ENCODE measurements around the gene NUP205. TPM values are rescaled to one million over a fixed set of nuclear protein-coding genes. Genes with fewer than 3 reads are reported as not detected.

NUP205 gene, protein sequence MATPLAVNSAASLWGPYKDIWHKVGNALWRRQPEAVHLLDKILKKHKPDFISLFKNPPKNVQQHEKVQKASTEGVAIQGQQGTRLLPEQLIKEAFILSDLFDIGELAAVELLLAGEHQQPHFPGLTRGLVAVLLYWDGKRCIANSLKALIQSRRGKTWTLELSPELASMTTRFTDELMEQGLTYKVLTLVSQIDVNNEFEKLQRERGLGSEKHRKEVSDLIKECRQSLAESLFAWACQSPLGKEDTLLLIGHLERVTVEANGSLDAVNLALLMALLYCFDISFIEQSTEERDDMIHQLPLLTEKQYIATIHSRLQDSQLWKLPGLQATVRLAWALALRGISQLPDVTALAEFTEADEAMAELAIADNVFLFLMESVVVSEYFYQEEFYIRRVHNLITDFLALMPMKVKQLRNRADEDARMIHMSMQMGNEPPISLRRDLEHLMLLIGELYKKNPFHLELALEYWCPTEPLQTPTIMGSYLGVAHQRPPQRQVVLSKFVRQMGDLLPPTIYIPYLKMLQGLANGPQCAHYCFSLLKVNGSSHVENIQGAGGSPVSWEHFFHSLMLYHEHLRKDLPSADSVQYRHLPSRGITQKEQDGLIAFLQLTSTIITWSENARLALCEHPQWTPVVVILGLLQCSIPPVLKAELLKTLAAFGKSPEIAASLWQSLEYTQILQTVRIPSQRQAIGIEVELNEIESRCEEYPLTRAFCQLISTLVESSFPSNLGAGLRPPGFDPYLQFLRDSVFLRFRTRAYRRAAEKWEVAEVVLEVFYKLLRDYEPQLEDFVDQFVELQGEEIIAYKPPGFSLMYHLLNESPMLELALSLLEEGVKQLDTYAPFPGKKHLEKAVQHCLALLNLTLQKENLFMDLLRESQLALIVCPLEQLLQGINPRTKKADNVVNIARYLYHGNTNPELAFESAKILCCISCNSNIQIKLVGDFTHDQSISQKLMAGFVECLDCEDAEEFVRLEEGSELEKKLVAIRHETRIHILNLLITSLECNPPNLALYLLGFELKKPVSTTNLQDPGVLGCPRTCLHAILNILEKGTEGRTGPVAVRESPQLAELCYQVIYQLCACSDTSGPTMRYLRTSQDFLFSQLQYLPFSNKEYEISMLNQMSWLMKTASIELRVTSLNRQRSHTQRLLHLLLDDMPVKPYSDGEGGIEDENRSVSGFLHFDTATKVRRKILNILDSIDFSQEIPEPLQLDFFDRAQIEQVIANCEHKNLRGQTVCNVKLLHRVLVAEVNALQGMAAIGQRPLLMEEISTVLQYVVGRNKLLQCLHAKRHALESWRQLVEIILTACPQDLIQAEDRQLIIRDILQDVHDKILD (N-terminal part only)
- total RNA-seq = 44.1 and 52.1 TPM in 2 replicates

DNA sequence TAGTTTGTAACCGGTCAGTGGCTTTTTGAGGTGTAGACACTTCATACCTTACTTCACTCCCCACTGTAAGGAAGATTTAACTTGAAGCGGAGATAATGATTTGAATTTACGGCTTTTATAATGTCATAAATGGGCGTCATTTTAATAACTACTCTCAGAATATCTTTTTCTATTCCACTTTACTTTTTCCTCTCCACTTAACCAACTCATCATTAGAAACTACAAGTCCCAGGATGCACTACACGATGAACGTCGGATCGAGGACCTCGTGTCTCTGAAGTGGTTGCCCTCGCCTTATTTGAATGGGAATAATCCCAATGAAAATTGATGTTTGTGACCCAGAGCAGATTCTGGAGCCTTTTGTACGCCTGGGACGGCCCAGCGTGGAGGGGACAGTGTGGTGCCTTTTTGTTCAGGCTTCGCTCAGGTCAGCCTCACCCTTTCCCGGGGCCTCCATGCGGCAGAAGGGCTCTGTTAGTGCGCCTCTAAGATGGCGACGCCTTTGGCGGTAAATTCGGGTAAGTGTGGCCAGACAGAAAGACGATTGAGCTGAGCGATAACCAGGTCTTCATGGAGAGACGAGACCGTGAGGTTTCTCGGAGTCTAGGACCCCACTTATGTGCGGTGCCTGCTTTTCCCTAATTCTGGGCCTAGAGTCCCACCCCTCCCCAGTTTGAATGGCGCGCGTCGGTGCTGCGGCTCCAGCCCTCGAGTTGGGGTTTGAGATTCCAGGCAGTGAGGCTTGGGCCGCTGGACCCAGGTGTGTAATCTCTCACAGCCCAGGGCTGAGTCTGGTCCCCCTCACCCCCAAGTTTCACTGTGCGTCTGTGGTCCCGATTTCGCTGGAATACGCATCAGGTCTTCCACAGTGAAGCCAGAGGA lies at the start of gene NUP205:
Gene NUP205, plus strand, starts transcription at position 463 of the 882 bp plus-strand sequence. Its CDS starts 28 bp downstream, at position 491.
- DNase-seq (ENCODE audit: extremely low read depth, low read depth, low spot score) = peak; percentile 82

DNA sequence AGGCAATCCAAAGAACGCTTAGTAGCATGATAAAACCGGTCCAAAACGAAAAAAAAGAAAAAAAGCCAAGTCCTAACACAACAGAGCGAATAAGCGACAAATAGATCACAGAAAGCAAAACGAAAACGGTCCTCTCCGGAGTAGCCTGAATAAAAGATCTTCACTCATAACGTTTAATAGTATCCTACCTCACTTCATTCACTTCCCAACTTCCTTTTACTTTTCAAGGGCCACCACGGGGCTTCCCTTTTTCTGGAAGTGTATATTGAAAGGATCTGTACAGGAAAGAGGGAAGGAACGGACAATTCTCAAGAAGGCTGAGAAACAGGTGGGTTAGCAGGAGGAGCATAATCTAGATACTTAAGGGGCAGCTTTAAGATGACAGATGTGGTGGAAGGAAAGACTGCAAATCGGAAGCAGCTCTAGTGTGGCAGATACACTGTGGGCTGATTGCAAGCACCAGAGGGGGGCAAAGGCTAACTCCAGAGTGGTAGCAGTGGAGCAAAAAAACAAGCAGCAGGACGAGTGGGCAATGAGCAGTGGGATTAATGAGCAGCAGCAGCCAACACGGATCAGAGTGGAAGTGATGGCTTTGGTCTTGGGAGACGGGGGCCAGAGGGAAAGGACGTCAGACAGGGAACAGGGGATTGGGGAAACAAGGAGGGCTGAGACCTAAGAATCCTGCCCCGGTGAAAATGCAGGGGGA lies 48.7 kb upstream of the NUP205 start:
- DNase-seq (ENCODE audit: extremely low read depth, low read depth, low spot score) = no peak

DNA sequence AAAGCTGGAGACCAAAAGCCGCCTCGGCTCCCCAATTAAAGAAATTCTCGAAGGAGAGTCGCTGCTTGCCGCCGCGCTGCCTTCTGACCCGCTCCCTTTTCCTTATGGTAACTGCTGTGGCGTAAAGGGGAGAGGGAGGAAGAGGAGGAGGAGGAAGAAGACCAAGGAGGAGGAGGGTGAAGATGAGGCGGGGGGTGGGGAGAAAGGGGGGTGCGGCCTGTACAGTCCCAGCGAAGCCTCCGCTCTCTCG lies 48.2 kb upstream of the NUP205 start:
- no peak for DNase-seq (ENCODE audit: extremely low read depth, low read depth, low spot score)

DNA sequence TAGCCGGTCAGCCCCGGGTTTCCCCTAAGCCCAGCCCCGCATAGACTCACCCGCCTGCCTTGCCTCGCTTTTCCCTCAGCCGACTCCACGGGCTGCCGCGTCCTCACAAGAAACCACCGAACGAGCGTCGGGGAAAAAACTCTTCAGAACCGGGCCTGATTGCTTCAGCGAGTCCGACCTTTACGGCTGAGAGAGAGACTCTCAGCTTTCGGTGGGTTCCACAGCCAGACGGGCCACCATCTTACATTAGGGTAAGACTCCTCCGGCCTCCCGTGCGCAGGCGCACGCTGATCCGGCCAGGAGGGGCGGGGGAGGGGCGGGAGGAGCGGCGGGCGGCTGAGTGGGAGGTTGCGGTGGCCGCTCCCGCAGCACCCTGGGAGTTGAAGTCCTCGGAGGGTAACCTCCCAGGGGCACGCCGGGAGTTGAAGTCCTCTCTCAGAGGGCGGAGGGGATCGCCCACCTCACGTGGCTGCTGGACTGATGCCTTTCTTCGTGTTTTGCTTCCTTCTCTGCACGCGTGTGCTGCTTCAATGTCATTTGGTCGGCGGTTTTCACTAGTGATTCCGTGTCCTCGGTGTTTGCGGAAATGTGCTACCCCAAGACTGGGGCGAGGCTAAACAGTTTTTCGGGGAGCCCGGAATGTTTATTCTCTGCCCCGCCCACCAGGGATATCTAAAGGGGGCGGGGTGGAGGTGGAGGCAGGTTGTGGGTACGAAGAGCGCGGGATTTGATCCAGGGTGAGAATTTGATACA lies 47.7 kb upstream of the NUP205 start, which contains the start of gene CNOT4:
Gene CNOT4, minus strand, starts transcription at position 264 of the 753 bp plus-strand sequence. CDS start 71,771 bp downstream, outside the sequence.
- peak; percentile 56 for DNase-seq (ENCODE audit: extremely low read depth, low read depth, low spot score)

DNA sequence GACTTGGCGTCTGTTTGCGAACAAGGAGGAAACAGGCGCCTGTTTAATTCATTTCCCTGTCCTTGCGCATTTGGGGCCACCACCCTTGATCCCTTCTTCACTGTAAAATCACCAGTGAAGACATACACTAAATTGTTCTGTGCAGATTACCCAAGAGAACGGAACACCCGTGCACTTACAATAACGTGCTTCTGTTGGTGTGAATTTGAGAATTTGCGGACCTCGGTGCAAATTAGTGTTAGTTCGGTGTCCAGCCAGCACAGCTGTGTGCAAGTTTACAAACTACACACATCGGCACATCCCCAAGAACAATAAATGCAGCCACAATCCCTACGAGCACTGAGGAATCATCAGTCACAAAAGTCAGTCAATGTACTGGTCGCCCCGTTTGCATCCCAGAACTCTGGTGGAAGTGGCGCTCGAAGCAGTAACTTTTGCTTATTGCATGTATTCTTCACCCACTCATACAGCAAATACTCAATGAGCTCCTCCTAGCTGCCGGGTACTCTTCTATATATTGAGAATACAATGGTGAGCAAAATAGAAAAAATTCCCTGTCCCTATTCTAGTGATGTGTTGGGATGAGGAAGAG lies 47.0 kb upstream of the NUP205 start:
- DNase-seq (ENCODE audit: extremely low read depth, low read depth, low spot score) = no peak

DNA sequence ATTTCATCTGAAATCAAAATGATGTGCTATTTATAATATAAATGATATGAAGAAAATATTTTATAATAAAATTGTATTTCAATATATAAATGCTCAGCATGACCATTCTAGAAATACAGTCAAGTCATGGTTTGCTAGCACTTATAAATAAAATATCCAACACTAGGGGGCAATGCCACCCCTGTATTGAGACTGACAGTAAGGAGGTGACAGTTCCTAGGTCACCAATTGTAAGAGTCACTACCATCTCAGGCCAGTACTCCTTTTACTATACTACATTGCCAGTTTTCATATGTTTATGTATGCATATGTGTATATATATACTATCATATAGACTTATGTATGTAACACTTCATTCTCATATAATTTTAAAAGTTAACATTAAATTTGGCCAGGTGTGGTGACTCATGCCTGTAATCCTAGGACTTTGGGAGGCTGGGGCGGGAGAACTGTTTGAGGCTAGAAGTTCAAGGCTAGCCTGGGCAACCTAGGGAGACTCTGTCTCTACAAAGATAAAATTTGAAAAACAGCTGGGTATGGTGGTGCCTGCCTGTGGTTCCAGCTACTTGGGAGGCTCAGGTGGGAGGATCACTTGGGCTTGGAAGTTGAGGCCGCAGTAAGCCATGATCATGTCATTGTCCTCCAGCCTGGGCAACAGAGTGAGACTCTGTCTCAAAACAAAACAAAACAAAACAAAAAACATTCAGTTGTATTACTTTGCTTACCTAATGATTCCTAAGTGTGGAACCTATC lies 45.4 kb upstream of the NUP205 start:
- DNase-seq (ENCODE audit: extremely low read depth, low read depth, low spot score) = no peak

DNA sequence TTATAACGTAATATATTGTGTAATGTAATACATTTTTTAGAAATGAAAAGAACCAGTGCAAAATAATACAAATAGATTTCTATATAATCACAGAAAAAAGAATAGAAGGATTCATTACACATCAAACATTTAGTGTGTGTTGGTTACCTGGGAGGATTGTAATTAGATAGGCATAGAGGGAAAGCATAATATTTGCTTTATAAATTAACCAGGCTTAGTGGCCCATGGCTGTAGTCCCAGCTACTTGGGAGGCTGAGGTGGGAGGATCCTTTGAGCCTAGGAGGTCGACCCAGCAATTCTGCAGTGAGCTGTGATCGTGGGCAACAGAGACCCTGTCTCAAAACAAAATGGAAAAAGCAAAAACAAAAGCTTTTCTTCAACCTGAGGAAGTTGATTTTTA lies 42.9 kb upstream of the NUP205 start:
- no peak for DNase-seq (ENCODE audit: extremely low read depth, low read depth, low spot score)

DNA sequence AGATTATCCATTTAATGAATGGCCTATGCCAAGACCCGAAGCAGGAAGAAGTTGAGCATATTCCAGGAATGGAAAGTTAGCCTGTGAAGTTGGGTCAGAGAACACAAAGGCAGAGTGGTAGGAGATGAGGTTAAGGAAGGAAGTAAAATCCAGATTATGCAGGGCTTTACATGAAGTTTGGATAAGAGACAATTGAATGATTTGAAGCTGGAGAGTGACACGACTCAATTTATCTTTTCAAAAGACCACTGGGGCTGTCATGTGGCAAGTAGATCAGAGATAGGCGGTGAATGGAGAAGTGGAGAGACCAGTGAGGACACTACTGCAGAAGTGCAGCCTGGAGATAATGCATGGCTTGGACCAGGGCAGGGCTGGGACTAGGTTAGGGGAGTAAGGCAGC lies 40.7 kb upstream of the NUP205 start:
- no peak for DNase-seq (ENCODE audit: extremely low read depth, low read depth, low spot score)

DNA sequence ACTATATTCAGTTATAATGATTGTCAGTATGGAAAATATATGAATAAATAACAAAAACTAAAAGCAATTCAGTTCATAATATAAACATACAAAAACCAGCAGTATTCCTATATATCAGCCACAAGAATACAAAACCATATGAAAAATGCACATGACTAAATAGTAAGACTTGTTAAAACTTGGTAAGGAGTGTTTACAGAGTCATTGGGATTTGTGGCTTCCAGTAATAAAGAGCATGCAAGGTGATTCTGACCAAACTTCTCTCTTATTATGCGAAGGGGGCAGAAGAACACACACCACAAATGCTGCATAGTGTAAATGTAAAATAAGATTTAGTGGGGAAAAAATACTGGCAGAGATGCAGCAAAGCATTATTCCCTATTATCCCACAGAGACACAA lies 39.0 kb upstream of the NUP205 start:
- DNase-seq (ENCODE audit: extremely low read depth, low read depth, low spot score) = no peak

DNA sequence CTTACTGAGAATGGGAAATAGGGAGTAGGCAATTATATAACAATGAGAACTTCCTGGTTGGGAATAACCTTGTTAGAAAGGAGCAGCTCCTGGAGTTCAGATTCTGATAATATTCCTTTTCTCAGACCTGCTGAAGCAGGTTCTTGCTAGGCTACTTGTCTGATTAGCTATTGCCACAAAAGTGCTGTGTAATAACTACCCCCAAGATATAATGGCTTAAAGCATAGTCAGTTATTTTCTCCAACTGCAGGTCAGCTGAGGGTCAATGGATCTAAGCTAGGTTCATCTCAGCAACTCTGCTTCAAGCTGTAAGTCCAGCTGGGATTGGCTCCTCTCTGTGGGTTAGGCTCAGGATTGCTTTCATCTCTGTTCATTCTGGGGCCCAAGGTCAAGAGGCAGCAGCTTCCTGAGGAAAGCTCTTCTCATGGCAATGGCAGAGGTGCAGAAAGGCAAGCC lies 38.5 kb upstream of the NUP205 start:
- no peak for DNase-seq (ENCODE audit: extremely low read depth, low read depth, low spot score)

DNA sequence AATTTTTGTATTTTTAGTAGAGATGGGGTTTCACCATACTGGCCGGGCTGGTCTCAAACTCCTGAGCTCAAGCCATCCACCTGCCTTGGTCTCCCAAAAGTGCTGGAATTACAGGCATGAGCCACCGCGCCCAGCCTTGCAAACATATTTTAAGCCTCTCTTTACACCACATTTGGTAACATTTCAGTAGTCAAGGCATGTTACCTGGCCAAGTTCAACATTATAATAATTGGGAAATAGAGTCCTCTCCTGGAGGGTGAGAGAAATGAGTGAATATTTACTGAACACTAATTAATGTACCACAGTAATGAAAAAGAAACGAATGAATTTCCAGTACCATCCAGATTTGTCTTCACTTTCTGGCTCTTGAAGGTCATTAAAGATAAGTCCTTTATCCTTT lies 37.8 kb upstream of the NUP205 start:
- DNase-seq (ENCODE audit: extremely low read depth, low read depth, low spot score) = no peak

DNA sequence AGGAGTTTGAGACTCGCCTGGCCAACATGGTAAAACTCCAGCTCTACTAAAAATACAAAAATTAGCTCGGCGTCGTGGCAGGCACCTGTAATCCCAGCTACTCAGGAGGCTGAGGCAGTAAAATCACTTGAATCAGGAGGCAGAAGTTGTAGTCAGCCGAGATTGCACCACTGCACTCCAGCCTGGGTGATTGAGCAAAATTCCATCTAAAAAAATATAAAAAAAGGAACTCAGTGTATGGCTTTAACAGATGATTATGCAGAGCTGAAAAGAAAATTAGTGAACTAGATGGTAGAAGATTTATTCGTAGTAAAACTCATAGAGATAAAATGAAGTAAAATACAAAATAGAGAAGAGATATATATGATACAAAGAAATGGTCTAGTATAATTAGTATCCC lies 35.2 kb upstream of the NUP205 start:
- DNase-seq (ENCODE audit: extremely low read depth, low read depth, low spot score) = no peak

DNA sequence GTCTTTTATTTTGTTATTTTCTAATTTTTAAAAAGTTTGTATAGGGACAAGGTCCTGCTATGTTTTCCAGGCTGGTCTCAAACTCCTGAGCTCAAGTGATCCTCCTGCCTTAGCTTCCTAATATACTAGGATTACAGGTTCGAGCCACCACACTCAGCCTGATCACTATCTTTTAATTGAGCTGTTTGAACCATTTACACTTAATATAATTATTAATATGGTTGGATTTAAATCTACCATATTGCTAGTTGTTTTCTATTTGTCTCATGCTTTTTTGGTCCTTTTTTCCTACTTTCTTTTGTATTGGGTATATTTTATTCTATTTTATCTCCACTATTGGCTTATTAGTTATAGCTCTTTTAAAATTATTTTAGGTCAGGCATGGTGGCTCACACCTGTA lies 34.6 kb upstream of the NUP205 start:
- DNase-seq (ENCODE audit: extremely low read depth, low read depth, low spot score) = no peak

DNA sequence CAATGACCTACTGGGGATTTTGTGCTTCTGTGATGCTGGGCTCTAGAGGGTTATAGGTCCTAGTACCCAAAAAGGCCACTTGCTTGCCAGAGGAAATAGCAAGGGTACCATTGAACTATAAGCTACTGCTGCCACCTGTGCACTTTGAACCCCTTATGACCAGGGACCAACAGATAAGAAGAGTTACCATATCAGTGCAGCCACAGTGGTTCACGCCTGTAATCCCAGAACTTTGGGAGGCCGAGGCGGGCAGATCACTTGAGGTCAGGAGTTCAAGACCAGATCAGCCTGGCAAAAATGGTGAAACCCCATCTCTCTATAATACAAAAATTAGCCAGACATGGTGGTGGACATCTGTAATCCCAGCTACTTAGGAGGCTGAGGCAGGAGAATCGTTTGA lies 32.3 kb upstream of the NUP205 start:
- DNase-seq (ENCODE audit: extremely low read depth, low read depth, low spot score) = no peak

DNA sequence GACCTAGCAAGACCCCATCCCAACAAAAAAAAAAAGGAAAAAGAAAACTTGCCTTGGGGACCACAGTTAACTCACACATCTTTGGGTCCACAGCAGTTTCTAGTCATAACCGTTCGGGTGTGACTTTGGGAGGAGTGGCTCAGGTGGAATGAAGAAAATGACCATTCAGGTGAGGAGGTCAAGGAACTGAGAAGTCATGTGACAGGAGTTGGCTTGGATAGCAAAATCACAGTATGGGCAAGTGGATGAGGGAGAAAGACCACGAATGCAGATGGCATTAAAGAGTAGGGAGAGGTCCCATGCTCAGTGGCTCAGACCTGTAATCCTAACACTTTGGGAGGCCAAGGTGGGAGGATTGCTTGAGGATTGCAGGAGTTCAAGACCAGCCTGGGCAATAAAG lies 30.7 kb upstream of the NUP205 start:
- DNase-seq (ENCODE audit: extremely low read depth, low read depth, low spot score) = no peak

DNA sequence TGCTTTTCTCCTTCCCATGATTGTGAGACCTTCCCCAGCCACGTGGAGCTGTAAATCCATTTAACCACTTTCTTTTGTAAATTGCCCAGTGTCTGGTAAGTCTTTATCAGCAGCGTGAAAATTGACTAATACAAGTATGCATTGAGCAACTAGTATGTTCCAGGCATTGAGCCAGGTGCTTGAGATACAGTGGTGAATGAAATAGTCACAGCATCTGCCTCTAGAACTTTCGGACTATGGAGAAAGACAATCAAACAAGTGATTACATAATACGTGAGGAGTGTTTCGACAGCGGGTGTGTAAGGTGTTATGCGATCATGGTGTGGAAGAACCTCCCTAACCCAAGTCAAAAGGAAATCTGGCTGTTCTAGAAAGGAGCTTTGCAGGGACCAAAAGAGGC lies 21.6 kb upstream of the NUP205 start:
- DNase-seq (ENCODE audit: extremely low read depth, low read depth, low spot score) = no peak

DNA sequence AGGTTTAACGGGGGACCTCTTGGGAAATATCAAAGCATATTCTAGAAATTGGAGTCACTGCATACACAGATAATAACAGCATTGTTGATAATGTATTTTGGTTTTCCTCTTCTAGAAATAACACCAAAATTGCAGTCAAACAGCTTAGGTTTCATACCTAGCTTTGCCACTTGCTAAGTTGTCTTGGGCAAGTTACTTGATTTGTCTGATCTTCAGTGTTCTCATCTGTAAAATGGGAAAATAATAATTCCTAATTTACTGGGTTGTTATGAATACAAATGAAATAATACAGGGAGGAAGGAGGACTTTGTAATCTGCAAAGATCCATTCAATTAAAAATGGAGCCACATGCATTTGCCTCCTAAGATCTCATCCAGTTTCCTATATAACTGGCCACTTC lies 20.3 kb upstream of the NUP205 start:
- no peak for DNase-seq (ENCODE audit: extremely low read depth, low read depth, low spot score)

DNA sequence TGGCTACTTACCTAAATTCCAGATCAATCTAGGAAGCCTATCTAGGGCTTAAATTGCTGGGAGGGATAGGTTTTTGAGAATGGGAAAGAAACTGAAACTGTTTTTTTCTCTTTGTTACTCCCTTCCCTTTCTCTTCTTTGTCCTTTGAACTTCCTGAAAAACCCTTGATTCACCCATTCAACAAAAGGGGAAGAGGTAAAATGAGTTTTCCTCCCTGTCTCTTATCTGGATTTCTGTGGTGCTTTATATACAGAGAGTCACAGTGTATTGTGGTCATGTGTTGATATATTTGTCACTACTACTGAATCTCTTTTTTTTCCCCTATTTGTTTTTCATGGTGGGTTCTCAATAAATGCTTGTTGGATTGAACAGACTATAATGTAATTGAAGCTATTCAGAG lies 19.8 kb upstream of the NUP205 start:
- DNase-seq (ENCODE audit: extremely low read depth, low read depth, low spot score) = no peak

Data from glomerular endothelial cell (primary cell).